Brain microvascular endothelial cell (primary cell): Measurements from ENCODE around the gene CD44.
A peak's percentile ranks its signal among the peaks of the same experiment; 100 is the strongest.

Experiments used
- DNase-seq: peaks from one replicate; pipeline ENCODE4 v3.0.0-alpha.2; 2020
- H3K27ac ChIP-seq: fragments of 250-450 bp; sonication (Bioruptor Pico); 2 replicates; pipeline ENCODE4 v1.5.1; 2020; ENCODE audit warnings: mild to moderate bottlenecking, moderate library complexity
- H3K27me3 ChIP-seq: fragments of 250-450 bp; sonication (Bioruptor Pico); replicated peaks from 2 replicates; pipeline ENCODE4 v1.5.1; 2020; ENCODE audit warnings: mild to moderate bottlenecking
- H3K36me3 ChIP-seq: fragments of 250-450 bp; sonication (Bioruptor Pico); replicated peaks from 2 replicates; pipeline ENCODE4 v1.5.1; 2020; ENCODE audit warnings: mild to moderate bottlenecking
- H3K4me3 ChIP-seq: 2 replicates; pipeline ENCODE4 v1.5.1; 2011; ENCODE audit warnings: low read depth, mild to moderate bottlenecking, control low read depth, low read length, moderate library complexity
- CTCF ChIP-seq: IDR thresholded peaks from 2 replicates; pipeline ENCODE4 v1.5.1; 2011; ENCODE audit warnings: low read depth, mild to moderate bottlenecking, moderate library complexity, low read length, control low read depth, inconsistent platforms; ENCODE audit errors: missing control alignments
- in situ Hi-C: cut with HindIII; loops from 2 replicates; pipeline ENCODE4 v1.10.0; 2017; ENCODE audit warnings: low sequenced_read_pairs, low pct_ligation_motif_present

Gene CD44

GRCh38 chr11:35098855-35099254 lies 40.1 kb upstream of the CD44 start:
- Histone ChIP-seq H3K27ac (peak overlapping the region; percentile 89), H3K36me3 (no peaks in the 10 kb centered on the region), H3K4me3 (no peak overlapping the region), H3K27me3 (no peaks in the 10 kb centered on the region)
- no peak for DNase-seq
- in situ Hi-C loops, result no loop called here
- TF ChIP-seq CTCF, result no peak

- in situ Hi-C loops, result no loop called here
- H3K4me3 ChIP-seq, result no peak overlapping the region
- no peaks in the 10 kb centered on the region for H3K36me3 ChIP-seq
- peak overlapping the region; percentile 89 for H3K27ac ChIP-seq
- no peak for TF ChIP-seq CTCF
- peak; percentile 54 for DNase-seq
- H3K27me3 ChIP-seq, result no peaks in the 10 kb centered on the region
Observed at GRCh38 chr11:35099278-35100012, 39.5 kb upstream of the CD44 start.

- H3K36me3 ChIP-seq, result no peaks in the 10 kb centered on the region
- DNase-seq, result peak; percentile 70
- H3K4me3 ChIP-seq, result no peak overlapping the region
- peak overlapping the region; percentile 89 for H3K27ac ChIP-seq
- H3K27me3 ChIP-seq, result no peaks in the 10 kb centered on the region
- in situ Hi-C loops, result no loop called here
- TF ChIP-seq CTCF, result no peak
Observed at GRCh38 chr11:35100013-35100383, 39.0 kb upstream of the CD44 start.

DNA sequence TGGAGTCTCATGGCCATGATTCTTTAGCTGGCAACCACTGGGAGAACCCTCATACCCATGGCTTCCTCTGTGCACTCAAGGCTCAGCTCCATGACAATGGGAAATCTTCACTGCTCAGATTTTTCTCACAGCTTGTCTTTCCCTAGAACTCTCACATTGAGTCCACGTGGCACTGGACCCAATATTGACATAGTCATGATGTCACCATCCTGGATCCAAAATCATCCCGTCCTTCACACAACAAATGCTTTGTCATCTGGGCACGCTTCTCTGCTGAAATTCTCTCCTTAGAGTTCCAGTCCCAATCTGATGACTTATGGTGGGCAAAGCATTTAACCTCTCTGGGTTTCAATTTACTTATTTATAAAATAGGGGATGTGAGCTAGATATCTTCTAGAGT lies 37.7 kb upstream of the CD44 start:
- no peak for TF ChIP-seq CTCF
- no peak for DNase-seq
- no peaks in the 10 kb centered on the region for H3K27me3 ChIP-seq
- no peak overlapping the region for H3K4me3 ChIP-seq
- H3K27ac ChIP-seq, result no peak overlapping the region
- in situ Hi-C loops, result no loop called here
- H3K36me3 ChIP-seq, result no peaks in the 10 kb centered on the region

GRCh38 chr11:35102267-35102666 lies 36.7 kb upstream of the CD44 start:
- no peak overlapping the region for H3K4me3 ChIP-seq

More at GRCh38 chr11:35102267-35102666, 36.7 kb upstream of the CD44 start:
- Histone ChIP-seq H3K36me3 (no peaks in the 10 kb centered on the region), H3K27ac (no peak overlapping the region), H3K27me3 (no peaks in the 10 kb centered on the region)
- DNase-seq, result no peak
- no peak for TF ChIP-seq CTCF
- in situ Hi-C loops, result no loop called here
